BLaER1 treated with 17β-estradiol and CSF1 and Interleukin-3, amounts not matched to agents 10 nM and 100 nM (cell line): ENCODE measurements around the gene FKBP9.
A peak's percentile ranks its signal among the peaks of the same experiment; 100 is the strongest.
"Not testable (repeated sequence)": the region's sequence is repeated elsewhere in the genome, so short reads cannot be mapped to it uniquely, and the experiment has no call there.

Experiments
- H3K27ac ChIP-seq, 11 experiments: shearing (Covaris generic); formaldehyde crosslinking; 2 replicates each; pipeline ENCODE4 v1.8.1; 2022
- H3K27me3 ChIP-seq, 11 experiments: shearing (Covaris generic); formaldehyde crosslinking; 2 replicates each; pipeline ENCODE4 v1.8.1; 2022
- H3K36me3 ChIP-seq, 11 experiments: shearing (Covaris generic); formaldehyde crosslinking; 2 replicates each; pipeline ENCODE4 v1.8.1; 2022
- H3K4me1 ChIP-seq, 10 experiments: shearing (Covaris generic); formaldehyde crosslinking; 2 replicates each; pipeline ENCODE4 v1.8.1; 2022
- H3K4me2 ChIP-seq, 11 experiments: shearing (Covaris generic); formaldehyde crosslinking; 2 replicates each; pipeline ENCODE4 v1.8.1; 2022
- H3K4me3 ChIP-seq, 10 experiments: shearing (Covaris generic); formaldehyde crosslinking; 2 replicates each; pipeline ENCODE4 v1.8.1; 2022
- H3K9ac ChIP-seq, 11 experiments: shearing (Covaris generic); formaldehyde crosslinking; 2 replicates each; pipeline ENCODE4 v1.8.1; 2022
- H3K9me3 ChIP-seq, 11 experiments: shearing (Covaris generic); formaldehyde crosslinking; replicated peaks in 1 of 11; 2 replicates each; pipeline ENCODE4 v1.8.1; 2022
- H4K20me1 ChIP-seq, 11 experiments: shearing (Covaris generic); formaldehyde crosslinking; 2 replicates each; pipeline ENCODE4 v1.8.1; 2022
- Cebpa-rat ChIP-seq, 11 experiments: shearing (Covaris generic); IDR thresholded peaks; 2 replicates each; pipeline ENCODE4 v1.8.1; 2022

Gene FKBP9

GRCh38 chr7:32942415-32943251, 14.6 kb upstream of the FKBP9 start:
- no peak for TF ChIP-seq Cebpa-rat (IDR thresholded peaks at IDR 0.05)
- H3K36me3 ChIP-seq, result 0 out of 22 replicates have a peak, but pooled peaks cover 0 to 4% (median 0%) of the 10 kb centered on the region in 11 experiments
- peak overlapping the region; percentile 84 to 97 (median 94) for H3K4me2 ChIP-seq
- peak overlapping the region; percentile 63 to 75 (median 69) for H3K4me3 ChIP-seq
- peaks cover 0 to 30% (median 18%) of the 10 kb centered on the region in 11 experiments; a peak in 18 of 22 replicates for H3K27me3 ChIP-seq
- peak overlapping the region; percentile 72 to 89 (median 83) for H3K9ac ChIP-seq
- H3K9me3 ChIP-seq, result peaks cover 18 to 40% (median 27%) of the 10 kb centered on the region in 11 experiments
- peaks cover 11 to 42% (median 12%) of the 10 kb centered on the region in 10 experiments; a peak in 16 of 20 replicates for H3K4me1 ChIP-seq
- H4K20me1 ChIP-seq, result peaks cover 0 to 14% (median 0%) of the 10 kb centered on the region in 11 experiments; a peak in 3 of 22 replicates
- H3K27ac ChIP-seq, result peak overlapping the region; percentile 69 to 86 (median 79)

- peaks cover 0 to 6% (median 0%) of the 10 kb centered on the region in 11 experiments; a peak in 2 of 22 replicates for H3K36me3 ChIP-seq
Measured at GRCh38 chr7:32943252-32944030, 13.8 kb upstream of the FKBP9 start.

GRCh38 chr7:32947420-32947983, 9.7 kb upstream of the FKBP9 start:
- no peak overlapping the region; a peak in 1 of 20 replicates for H3K4me3 ChIP-seq
- H3K36me3 ChIP-seq, result peaks cover 0 to 7% (median 0%) of the 10 kb centered on the region in 11 experiments; a peak in 2 of 22 replicates
- H3K4me2 ChIP-seq, result no peak overlapping the region
- no peak overlapping the region for H3K27ac ChIP-seq
- no peak overlapping the region for H3K9ac ChIP-seq
- peaks cover 37 to 74% (median 55%) of the 10 kb centered on the region in 11 experiments for H3K9me3 ChIP-seq
- no peaks in the 10 kb centered on the region for H3K4me1 ChIP-seq
- peaks cover 0 to 13% (median 4%) of the 10 kb centered on the region in 11 experiments; a peak in 14 of 22 replicates for H3K27me3 ChIP-seq
- H4K20me1 ChIP-seq, result no peaks in the 10 kb centered on the region
- TF ChIP-seq Cebpa-rat (IDR thresholded peaks at IDR 0.05), result no peak

More at GRCh38 chr7:32943252-32944030, 13.8 kb upstream of the FKBP9 start:
- Histone ChIP-seq H3K4me3 (peak overlapping the region; percentile 63 to 75 (median 69)), H3K27me3 (peaks cover 0 to 30% (median 18%) of the 10 kb centered on the region in 11 experiments; a peak in 18 of 22 replicates), H4K20me1 (peaks cover 0 to 9% (median 0%) of the 10 kb centered on the region in 11 experiments; a peak in 3 of 22 replicates), H3K4me1 (peaks cover 11 to 34% (median 12%) of the 10 kb centered on the region in 10 experiments; a peak in 16 of 20 replicates), H3K9me3 (peaks cover 26 to 48% (median 35%) of the 10 kb centered on the region in 11 experiments), H3K4me2 (peak overlapping the region; percentile 84 to 97 (median 94); a peak in 21 of 22 replicates), H3K9ac (peak overlapping the region in 10 of 11 experiments; percentile 72 to 86 (median 83); a peak in 20 of 22 replicates), H3K27ac (peak overlapping the region in 9 of 11 experiments; percentile 76 to 86 (median 81); a peak in 14 of 22 replicates)
- TF ChIP-seq Cebpa-rat (IDR thresholded peaks at IDR 0.05), result no peak

DNA sequence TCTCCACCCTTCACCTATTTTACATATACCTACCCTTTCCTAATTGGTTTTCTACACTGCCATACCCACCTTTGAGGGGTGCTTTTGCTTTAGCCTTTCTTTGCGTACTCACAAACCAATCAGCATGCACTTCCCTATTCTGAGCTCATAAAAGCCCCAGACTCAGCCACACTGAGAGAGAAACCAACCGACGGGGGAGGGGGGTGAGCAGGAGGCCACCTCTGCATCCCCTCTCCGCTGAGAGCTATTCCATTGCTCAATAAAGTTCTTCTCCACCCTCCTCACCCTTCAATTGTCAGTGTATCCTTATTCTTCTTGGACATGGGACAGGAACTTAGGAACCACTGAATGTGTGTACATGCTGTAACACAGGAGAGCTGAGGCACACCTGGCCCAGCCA, 9.0 kb upstream of the FKBP9 start:
- no peak overlapping the region for H3K9ac ChIP-seq
- H3K27me3 ChIP-seq, result peaks cover 0 to 6% (median 0%) of the 10 kb centered on the region in 11 experiments; a peak in 5 of 22 replicates
- no peaks in the 10 kb centered on the region for H3K4me1 ChIP-seq
- H3K4me3 ChIP-seq, result peak overlapping the region in 2 of 10 experiments; percentile 4 to 7; a peak in 1 of 20 replicates
- TF ChIP-seq Cebpa-rat (IDR thresholded peaks at IDR 0.05), result no peak
- no peak overlapping the region for H3K4me2 ChIP-seq
- no peak overlapping the region for H3K27ac ChIP-seq
- H4K20me1 ChIP-seq, result no peaks in the 10 kb centered on the region
- peaks cover 0 to 7% (median 0%) of the 10 kb centered on the region in 11 experiments; a peak in 2 of 22 replicates for H3K36me3 ChIP-seq
- peaks cover 37 to 74% (median 55%) of the 10 kb centered on the region in 11 experiments for H3K9me3 ChIP-seq

DNA sequence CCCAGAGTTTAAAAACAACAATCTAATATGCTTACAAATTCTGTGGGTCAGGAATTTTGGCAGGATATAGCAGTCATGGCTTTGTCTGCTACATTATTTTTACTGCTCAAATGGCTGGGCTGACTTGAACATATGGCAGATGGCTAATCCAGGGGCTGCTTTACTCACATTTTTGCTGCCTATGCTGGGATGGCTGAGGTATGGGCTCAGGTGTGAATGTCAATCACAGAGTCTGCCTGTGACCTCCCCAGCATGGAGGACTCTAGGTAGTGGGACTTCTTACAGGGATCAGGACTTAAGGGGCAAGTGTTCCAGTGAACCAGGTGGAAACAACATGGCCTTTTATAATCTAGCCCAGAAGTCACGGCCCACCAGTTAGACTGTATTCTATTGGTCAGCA, 4.4 kb upstream of the FKBP9 start:
- no peak for TF ChIP-seq Cebpa-rat (IDR thresholded peaks at IDR 0.05)

GRCh38 chr7:32958046-32959025, 1.1 kb downstream of the FKBP9 start:
- Histone ChIP-seq H3K4me1 (no peaks in the 10 kb centered on the region), H3K36me3 (no peaks in the 10 kb centered on the region), H3K4me3 (no peak overlapping the region), H3K27me3 (no peaks in the 10 kb centered on the region), H4K20me1 (no peaks in the 10 kb centered on the region), H3K4me2 (no peak overlapping the region), H3K9me3 (peaks cover 14 to 33% (median 26%) of the 10 kb centered on the region in 11 experiments), H3K9ac (no peak overlapping the region), H3K27ac (no peak overlapping the region)
- TF ChIP-seq Cebpa-rat (IDR thresholded peaks at IDR 0.05), result no peak

More for the DNA sequence above, 4.4 kb upstream of the FKBP9 start:
- H3K27me3 ChIP-seq, result no peaks in the 10 kb centered on the region
- no peaks in the 10 kb centered on the region for H4K20me1 ChIP-seq
- H3K9ac ChIP-seq, result no peak overlapping the region
- peaks cover 26 to 49% (median 41%) of the 10 kb centered on the region in 11 experiments for H3K9me3 ChIP-seq
- peaks cover 0 to 6% (median 0%) of the 10 kb centered on the region in 11 experiments; a peak in 2 of 22 replicates for H3K36me3 ChIP-seq
- H3K27ac ChIP-seq, result no peak overlapping the region
- H3K4me3 ChIP-seq, result no peak overlapping the region
- H3K4me2 ChIP-seq, result no peak overlapping the region
- H3K4me1 ChIP-seq, result no peaks in the 10 kb centered on the region

- not testable (repeated sequence) for H3K4me3 ChIP-seq, H3K36me3 ChIP-seq, H3K27ac ChIP-seq, H3K9me3 ChIP-seq, H3K4me1 ChIP-seq, H3K4me2 ChIP-seq, H3K27me3 ChIP-seq, H4K20me1 ChIP-seq, H3K9ac ChIP-seq
Measured at GRCh38 chr7:32963880-32964301, 6.7 kb downstream of the FKBP9 start.

- not testable (repeated sequence) for H3K4me1 ChIP-seq, H3K9me3 ChIP-seq, H3K4me2 ChIP-seq, H3K27me3 ChIP-seq, H3K36me3 ChIP-seq, H4K20me1 ChIP-seq, H3K4me3 ChIP-seq, H3K27ac ChIP-seq, H3K9ac ChIP-seq
Measured at GRCh38 chr7:32964461-32965159, 7.4 kb downstream of the FKBP9 start.

- H3K9ac ChIP-seq, H3K9me3 ChIP-seq, H3K4me1 ChIP-seq: not testable (repeated sequence)
Measured at GRCh38 chr7:32966489-32967267, 9.4 kb downstream of the FKBP9 start.

DNA sequence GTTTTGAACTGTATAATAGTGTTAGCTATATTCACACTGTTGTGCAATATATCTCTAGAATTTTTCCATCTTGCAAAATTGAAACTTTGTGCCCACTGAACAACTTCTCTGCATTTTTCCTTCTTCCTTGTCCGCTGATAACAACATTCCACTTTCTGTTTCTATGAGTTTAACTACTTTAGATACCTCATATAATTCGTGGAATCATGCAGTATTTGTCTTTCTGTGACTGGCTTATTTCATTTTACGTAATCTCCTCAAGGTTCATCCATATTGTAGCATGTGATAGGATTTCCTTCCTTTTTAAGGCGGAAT, 10.0 kb downstream of the FKBP9 start:
- not testable (repeated sequence) for H3K9me3 ChIP-seq, H3K4me1 ChIP-seq, H4K20me1 ChIP-seq, H3K27ac ChIP-seq, H3K4me3 ChIP-seq, H3K9ac ChIP-seq, H3K36me3 ChIP-seq, H3K4me2 ChIP-seq, H3K27me3 ChIP-seq

More at GRCh38 chr7:32966489-32967267, 9.4 kb downstream of the FKBP9 start:
- not testable (repeated sequence) for H3K27ac ChIP-seq, H3K36me3 ChIP-seq, H4K20me1 ChIP-seq, H3K4me2 ChIP-seq, H3K27me3 ChIP-seq, H3K4me3 ChIP-seq
